ENCODE results near the gene ARID1B.
A peak's percentile ranks its signal among the peaks of the same experiment; 100 is the strongest.

The ARID1B gene

GRCh38 chr6:157217894-157218370, 440.8 kb downstream of the ARID1B start:
- no peak for DNase-seq (ENCODE audit: extremely low read depth in 1 of 2, low read depth in 1 of 2)

GRCh38 chr6:157218371-157219198, 441.4 kb downstream of the ARID1B start:
- DNase-seq (ENCODE audit: extremely low read depth in 1 of 2, low read depth in 1 of 2), result no peak

- DNase-seq (ENCODE audit: extremely low read depth in 1 of 2, low read depth in 1 of 2), result no peak
These were observed 442.3 kb downstream of the ARID1B start for GRCh38 chr6:157219201-157220200.

- no peak for DNase-seq (ENCODE audit: extremely low read depth in 1 of 2, low read depth in 1 of 2)
These were observed 443.3 kb downstream of the ARID1B start for GRCh38 chr6:157220485-157220884.

- DNase-seq (ENCODE audit: extremely low read depth in 1 of 2, low read depth in 1 of 2), result peak; percentile 57 to 74
These were observed 444.1 kb downstream of the ARID1B start for GRCh38 chr6:157221049-157221816.

GRCh38 chr6:157221817-157222175, 444.6 kb downstream of the ARID1B start:
- no peak for DNase-seq (ENCODE audit: extremely low read depth in 1 of 2, low read depth in 1 of 2)

- DNase-seq (ENCODE audit: extremely low read depth in 1 of 2, low read depth in 1 of 2), result no peak
These were observed 445.2 kb downstream of the ARID1B start for GRCh38 chr6:157222201-157222981.

- DNase-seq (ENCODE audit: extremely low read depth in 1 of 2, low read depth in 1 of 2), result no peak
These were observed 445.8 kb downstream of the ARID1B start for GRCh38 chr6:157223021-157223430.

- no peak for DNase-seq (ENCODE audit: extremely low read depth in 1 of 2, low read depth in 1 of 2)
These were observed 446.3 kb downstream of the ARID1B start for GRCh38 chr6:157223511-157223910.

GRCh38 chr6:157224178-157224950, 447.2 kb downstream of the ARID1B start:
- DNase-seq (ENCODE audit: extremely low read depth in 1 of 2, low read depth in 1 of 2), result no peak

- no peak for DNase-seq (ENCODE audit: extremely low read depth in 1 of 2, low read depth in 1 of 2)
These were observed 447.9 kb downstream of the ARID1B start for GRCh38 chr6:157224951-157225574.

- DNase-seq (ENCODE audit: extremely low read depth in 1 of 2, low read depth in 1 of 2), result no peak
These were observed 448.4 kb downstream of the ARID1B start for GRCh38 chr6:157225575-157225995.

- no peak for DNase-seq (ENCODE audit: extremely low read depth in 1 of 2, low read depth in 1 of 2)
These were observed 448.9 kb downstream of the ARID1B start for GRCh38 chr6:157226026-157226625.

GRCh38 chr6:157226761-157227160, 449.6 kb downstream of the ARID1B start:
- DNase-seq (ENCODE audit: extremely low read depth in 1 of 2, low read depth in 1 of 2), result no peak

- DNase-seq (ENCODE audit: extremely low read depth in 1 of 2, low read depth in 1 of 2), result no peak
These were observed 450.3 kb downstream of the ARID1B start for GRCh38 chr6:157227202-157228166.

- no peak for DNase-seq (ENCODE audit: extremely low read depth in 1 of 2, low read depth in 1 of 2)
These were observed 451.4 kb downstream of the ARID1B start for GRCh38 chr6:157228426-157229131.
